ENCODE measurements around the gene SIX3. TPM values are rescaled to one million over a fixed set of nuclear protein-coding genes. Genes with fewer than 3 reads are reported as not detected.

SIX3 gene
- total and polyA plus RNA-seq, 2 of the 4 experiments (the other 2 are of a cell fraction) = not detected

DNA sequence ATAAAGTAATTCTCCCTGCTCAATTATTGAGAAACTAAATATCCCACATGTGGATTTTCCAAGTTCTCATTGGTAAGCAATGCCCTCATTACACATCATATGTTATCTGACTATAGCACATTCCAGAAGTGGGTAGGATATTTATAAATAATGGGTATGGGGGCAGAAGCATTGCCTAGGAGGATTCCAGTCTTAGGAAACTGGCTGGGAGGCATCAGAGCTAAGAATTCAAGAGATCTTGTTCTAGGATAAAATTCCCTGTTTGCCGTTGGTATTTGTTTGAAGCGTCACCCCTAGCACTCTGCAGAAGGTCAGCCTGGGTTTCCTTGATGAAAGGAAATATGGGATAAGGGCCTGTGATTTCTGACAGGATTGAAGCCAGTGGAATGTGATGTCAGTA is 47.7 kb downstream of the SIX3 start:
- TF ChIP-seq RFX5 (IDR thresholded peaks at IDR 0.05; ENCODE audit: low read depth, low read length) (no peak), SMC3 (IDR thresholded peaks at IDR 0.05; ENCODE audit: low read depth, low read length) (no peak), NFE2L2 (IDR thresholded peaks at IDR 0.05; ENCODE audit: low read depth, low read length) (no peak), FOS (IDR thresholded peaks at IDR 0.05; ENCODE audit: low read depth, low read length) (no peak), CEBPB (IDR thresholded peaks at IDR 0.05; ENCODE audit: low read depth, low read length) (no peak), CHD1 (IDR thresholded peaks at IDR 0.05; ENCODE audit: low read depth, low read length) (no peak), RCOR1 (IDR thresholded peaks at IDR 0.05; ENCODE audit: insufficient replicate concordance, low read length) (no peak), MAFK (IDR thresholded peaks at IDR 0.05; ENCODE audit: low read depth, low read length) (no peak), POLR2A (IDR thresholded peaks at IDR 0.05; ENCODE audit: low read depth, low read length) (no peak)
- intact Hi-C loops (cut with micrococcal nuclease) (loop anchor here (10.0 kb wide), 2 partner anchors 256 to 946 kb away; no protein-coding TSS in a partner anchor), dilution Hi-C loops (cut with HindIII; ENCODE audit: low sequenced_read_pairs, unreplicated experiment) (no loop called here), in situ Hi-C loops (cut with MboI; ENCODE audit: low sequenced_read_pairs) (loop anchor here (5.0 kb wide), 1 partner anchor 503 kb away; no protein-coding TSS in a partner anchor)
- Histone ChIP-seq H3K36me3 (ENCODE audit: control insufficient read depth, insufficient read depth, low read length) (no peaks in the 10 kb centered on the region), H3K9me1 (ENCODE audit: insufficient read depth, low read length) (no peaks in the 10 kb centered on the region), H3K9me3 (ENCODE audit: control insufficient read depth, insufficient read depth, low read length) (peaks cover 4% of the 10 kb centered on the region; the same call in 1 of the 2 replicates), H3K4me3 (ENCODE audit: insufficient read depth, low read depth, low read length) (no peak overlapping the region), H3K56ac (ENCODE audit: extremely low read depth, insufficient read depth, low read length) (no peak overlapping the region), H2AK5ac (ENCODE audit: low read depth, low read length) (no peak overlapping the region), H2BK120ac (ENCODE audit: low read depth, low read length) (no peak overlapping the region), H3K79me1 (ENCODE audit: low read depth in 1 of 2, low read length in 2 of 2) (no peaks in the 10 kb centered on the region), H3K4me2 (ENCODE audit: low read depth, low read length) (no peak overlapping the region), H4K91ac (ENCODE audit: insufficient read depth, low read depth, low read length) (no peak overlapping the region), H2AK9ac (replicated peaks; ENCODE audit: low read depth, low read length, poor library complexity) (no peak overlapping the region), H3K27ac (ENCODE audit: insufficient read depth, low read length) (no peak overlapping the region), H3K23ac (ENCODE audit: low read depth, low read length) (no peak overlapping the region), H4K5ac (ENCODE audit: low read depth, low read length) (no peak overlapping the region), H2AFZ (replicated peaks; ENCODE audit: low read length, poor library complexity) (no peak overlapping the region), H3K27me3 (ENCODE audit: control insufficient read depth, insufficient read depth, low read length) (peaks cover 19% of the 10 kb centered on the region), H4K8ac (ENCODE audit: low read depth in 2 of 2, low read length in 2 of 2) (no peak overlapping the region), H2BK15ac (ENCODE audit: low read depth, low read length) (no peak overlapping the region), H3K14ac (replicated peaks; ENCODE audit: low read depth, low read length) (no peak overlapping the region), H2BK5ac (ENCODE audit: low read depth, low read length, poor library complexity, severe bottlenecking) (no peak overlapping the region), H4K20me1 (ENCODE audit: insufficient read depth, low read length) (no peaks in the 10 kb centered on the region), H3K4me1 (ENCODE audit: control insufficient read depth, insufficient read depth, low read length) (no peaks in the 10 kb centered on the region), H3K18ac (ENCODE audit: low read depth, low read length) (no peak overlapping the region), H2BK20ac (ENCODE audit: low read depth, low read length) (no peak overlapping the region), H3K4ac (ENCODE audit: low read depth, low read length) (no peak overlapping the region), H3K9ac (ENCODE audit: low read depth, low read length) (no peak overlapping the region)
- ATAC-seq (ENCODE audit: low read depth) (no peak), DNase-seq (no peak)
- WGBS, 2 experiments (ENCODE audit: extremely low coverage in 2 of 2, insufficient read length in 1 of 2) = 53% methylated on average over 2 of the region's 2 CpGs; no CpG with 5 or more reads in 1 of the 2 experiments
- ChIA-PET CTCF (no interaction called here), POLR2A (ENCODE audit: unreplicated experiment) (no interaction called here)
- BruUV-seq (replicated peaks) = no TSS peak
